ENCODE measurements around the gene AMH. TPM values are rescaled to one million over a fixed set of nuclear protein-coding genes. Genes with fewer than 3 reads are reported as not detected.
A peak's percentile ranks its signal among the peaks of the same experiment; 100 is the strongest.

The AMH gene
- total and polyA plus RNA-seq, 2 of the 13 experiments (the other 11 are each of a cell fraction or from before 2014, with no cell fraction given), result 0.03 to 0.18 TPM

GRCh38 chr19:2269244-2270156, 20.4 kb downstream of the AMH start (continued):
- no peak for TF ChIP-seq ZNF691 (CRISPR knock-in tag; IDR thresholded peaks at IDR 0.05; ENCODE audit: borderline replicate concordance, low read depth)
- no peak for TF ChIP-seq ATF5 (CRISPR knock-in tag; IDR thresholded peaks at IDR 0.05; ENCODE audit: low read depth)
- peak; percentile 29; the same call in 1 of the 2 replicates for TF ChIP-seq ZFP90 (CRISPR knock-in tag; IDR thresholded peaks at IDR 0.05; ENCODE audit: borderline replicate concordance)
- peak; percentile 83 for TF ChIP-seq ZGPAT (CRISPR knock-in tag; IDR thresholded peaks at IDR 0.05)
- TF ChIP-seq PHF20 (CRISPR knock-in tag; IDR thresholded peaks at IDR 0.05), result no peak; the same call in 1 of the 2 replicates
- TF ChIP-seq NR2F2 (IDR thresholded peaks at IDR 0.05; ENCODE audit: borderline replicate concordance, low read depth), result no peak; the same call in 1 of the 2 replicates
- TF ChIP-seq ZNF552 (CRISPR knock-in tag; IDR thresholded peaks at IDR 0.05; ENCODE audit: borderline replicate concordance), result no peak
- peak; percentile 80; the same call in 1 of the 2 replicates for TF ChIP-seq ARHGAP35 (CRISPR knock-in tag; IDR thresholded peaks at IDR 0.05; ENCODE audit: borderline replicate concordance)
- no peak for TF ChIP-seq SMARCC2 (IDR thresholded peaks at IDR 0.05)
- no peak for TF ChIP-seq E2F2 (CRISPR knock-in tag; IDR thresholded peaks at IDR 0.05; ENCODE audit: borderline replicate concordance)
- no peak for TF ChIP-seq SRSF9 (IDR thresholded peaks at IDR 0.05; ENCODE audit: borderline replicate concordance, insufficient read depth, low read depth, low read length, poor library complexity, severe bottlenecking)
- TF ChIP-seq KDM1A (CRISPR knock-in tag; IDR thresholded peaks at IDR 0.05), result no peak
- TF ChIP-seq HES4 (CRISPR knock-in tag; IDR thresholded peaks at IDR 0.05; ENCODE audit: borderline replicate concordance), result peak; percentile 90; the same call in 1 of the 2 replicates
- TF ChIP-seq TAF1 (CRISPR knock-in tag; IDR thresholded peaks at IDR 0.05), result peak; percentile 99
- no peak for TF ChIP-seq TMF1 (CRISPR knock-in tag; IDR thresholded peaks at IDR 0.05; ENCODE audit: low read depth)
- peak; percentile 81; the same call in 1 of the 2 replicates for TF ChIP-seq ARNT2 (CRISPR knock-in tag; IDR thresholded peaks at IDR 0.05; ENCODE audit: low read depth)
- TF ChIP-seq MAF1 (CRISPR knock-in tag; IDR thresholded peaks at IDR 0.05; ENCODE audit: borderline replicate concordance), result no peak
- TF ChIP-seq MLX (CRISPR knock-in tag; IDR thresholded peaks at IDR 0.05), result 0 out of 2 replicates have a peak, but pooled peaks have one; percentile 24
- TF ChIP-seq ZHX1 (CRISPR knock-in tag; IDR thresholded peaks at IDR 0.05; ENCODE audit: low read depth), result no peak

All from HepG2 (cell line).